WTC11 (cell line): ENCODE data around the gene DLX1. TPM values are rescaled to one million over a fixed set of nuclear protein-coding genes. Genes with fewer than 3 reads are reported as not detected.

Source experiments
- ATAC-seq: fragments of 200-7000 bp; cut with Tn5 transposase; 2 replicates; pipeline ENCODE4 v1.10.0; 2021; ENCODE audit warnings: mild to moderate bottlenecking, moderate library complexity
- CTCF ChIA-PET: fragments of 300-600 bp; sonication (Branson Sonifier 250); formaldehyde crosslinking; loops from one replicate; lab custom pipeline; 2021; ENCODE audit warnings: antibody characterized with exemption; lab: Charles Lee
- POLR2A ChIA-PET: fragments of 350-600 bp; sonication (Branson Sonifier 250); formaldehyde crosslinking; loops from one replicate; lab custom pipeline; 2021; ENCODE audit warnings: antibody characterized with exemption; lab: Charles Lee
- DNase-seq: peaks from one replicate; pipeline ENCODE4 v3.0.0; 2021; ENCODE audit warnings: low spot score
- H3K27ac Mint-ChIP-seq: 2 replicates; pipeline ENCODE4 v1.8.0; 2021; ENCODE audit warnings: mixed read lengths
- H3K27me3 Mint-ChIP-seq: 2 replicates; pipeline ENCODE4 v1.8.0; 2021; ENCODE audit warnings: low read depth, mild to moderate bottlenecking, moderate library complexity, mixed read lengths
- H3K36me3 Mint-ChIP-seq: 2 replicates; pipeline ENCODE4 v1.8.0; 2021; ENCODE audit warnings: mixed read lengths
- H3K4me1 Mint-ChIP-seq: 2 replicates; pipeline ENCODE4 v1.8.0; 2022; ENCODE audit warnings: mixed read lengths
- H3K4me3 Mint-ChIP-seq: 2 replicates; pipeline ENCODE4 v1.8.0; 2021; ENCODE audit warnings: mild to moderate bottlenecking, moderate library complexity, mixed read lengths
- H3K9me3 Mint-ChIP-seq: 2 replicates; pipeline ENCODE4 v1.8.0; 2021; ENCODE audit warnings: mixed read lengths
- ATF1 ChIP-seq: sonication (generic); formaldehyde crosslinking; IDR thresholded peaks from 2 replicates; pipeline ENCODE4 v1.8.1; 2023; ENCODE audit warnings: mild to moderate bottlenecking, moderate library complexity, missing genetic modification reagents
- CTCF ChIP-seq: fragments of 200-600 bp; IDR thresholded peaks from 2 replicates; pipeline ENCODE4 v1.8.0; 2022; ENCODE audit warnings: antibody characterized with exemption
- E2F5 ChIP-seq: sonication (generic); formaldehyde crosslinking; IDR thresholded peaks from 2 replicates; pipeline ENCODE4 v1.8.1; 2022; ENCODE audit warnings: mild to moderate bottlenecking, moderate library complexity, missing genetic modification reagents
- FOXP4 ChIP-seq: sonication (generic); formaldehyde crosslinking; IDR thresholded peaks from 2 replicates; pipeline ENCODE4 v1.8.0; 2022; ENCODE audit warnings: mild to moderate bottlenecking, missing genetic modification reagents
- HMGXB4 ChIP-seq: sonication (generic); formaldehyde crosslinking; IDR thresholded peaks from 2 replicates; pipeline ENCODE4 v1.8.1; 2023; ENCODE audit warnings: mild to moderate bottlenecking, moderate library complexity, missing genetic modification reagents
- MXD4 ChIP-seq: fragments of 250-450 bp; sonication (Bioruptor Pico); IDR thresholded peaks from 2 replicates; pipeline ENCODE4 v1.8.0; 2021; ENCODE audit warnings: mild to moderate bottlenecking, moderate library complexity, borderline replicate concordance
- TEAD1 ChIP-seq: sonication (generic); formaldehyde crosslinking; IDR thresholded peaks from 2 replicates; pipeline ENCODE4 v1.8.0; 2022; ENCODE audit warnings: mild to moderate bottlenecking, missing genetic modification reagents
- ZBTB43 ChIP-seq: sonication (generic); formaldehyde crosslinking; IDR thresholded peaks from 2 replicates; pipeline ENCODE4 v1.8.1; 2023; ENCODE audit warnings: mild to moderate bottlenecking, missing genetic modification reagents
- ZNF219 ChIP-seq: sonication (generic); formaldehyde crosslinking; IDR thresholded peaks from 2 replicates; pipeline ENCODE4 v1.8.0; 2023; ENCODE audit warnings: missing genetic modification reagents, mild to moderate bottlenecking, borderline replicate concordance
- ZNF263 ChIP-seq: sonication (generic); formaldehyde crosslinking; IDR thresholded peaks from 2 replicates; pipeline ENCODE4 v1.8.1; 2022; ENCODE audit warnings: low read depth, mild to moderate bottlenecking, moderate library complexity, missing genetic modification reagents
- ZNF317 ChIP-seq: sonication (generic); formaldehyde crosslinking; IDR thresholded peaks from 2 replicates; pipeline ENCODE4 v1.8.1; 2023; ENCODE audit warnings: low read depth, mild to moderate bottlenecking, moderate library complexity, missing genetic modification reagents, borderline replicate concordance
- ZNF532 ChIP-seq: fragments of 250-450 bp; sonication (Bioruptor Pico); IDR thresholded peaks from 2 replicates; pipeline ENCODE4 v1.9.0; 2021; ENCODE audit warnings: mild to moderate bottlenecking, borderline replicate concordance
- ZSCAN18 ChIP-seq: fragments of 250-450 bp; sonication (Bioruptor Pico); IDR thresholded peaks from 2 replicates; pipeline ENCODE4 v2.1.2; 2022; ENCODE audit warnings: mild to moderate bottlenecking, moderate library complexity
- total RNA-seq: library from RNA; stranded (reverse); gene quantifications from 3 replicates; pipeline ENCODE4 v1.2.3, GENCODE V29; 2021

DLX1 gene
- total RNA-seq, 1 experiment from 2014 or later: not detected

GRCh38 chr2:172108587-172108930 is 23.3 kb downstream of the DLX1 start (continued):
- TF ChIP-seq ZNF532 (no peak), FOXP4 (CRISPR knock-in tag) (no peak), CTCF (no peak), TEAD1 (no peak), ZNF219 (no peak)
- TF ChIP-seq, all 79 proteins: peak for 0

- no peak for ATAC-seq
- peak overlapping the region; percentile 58 for H3K4me3 Mint-ChIP-seq
- no peak for TF ChIP-seq MXD4 (CRISPR knock-in tag)
- TF ChIP-seq ZBTB43 (CRISPR knock-in tag): no peak
- no peak for TF ChIP-seq ZNF532
- TF ChIP-seq ATF1 (CRISPR knock-in tag): no peak
- TF ChIP-seq ZSCAN18 (CRISPR knock-in tag): no peak
- no peak for TF ChIP-seq ZNF263 (CRISPR knock-in tag)
- TF ChIP-seq ZNF317 (CRISPR knock-in tag): no peak
- no peak for TF ChIP-seq E2F5 (CRISPR knock-in tag)
- no peak for TF ChIP-seq HMGXB4
- H3K27ac Mint-ChIP-seq: no peak overlapping the region
- ChIA-PET CTCF (interaction anchor here (0.9 to 6.4 kb wide), 6 partner anchors 13 to 536 kb away, joined by 3 to 56 read pairs (median 5); no protein-coding TSS in a partner anchor), POLR2A (no interaction called here)
- H3K27me3 Mint-ChIP-seq: peaks cover 78% of the 10 kb centered on the region
- DNase-seq: no peak
- peaks cover 29% of the 10 kb centered on the region for H3K4me1 Mint-ChIP-seq
- no peaks in the 10 kb centered on the region for H3K36me3 Mint-ChIP-seq
- no peaks in the 10 kb centered on the region for H3K9me3 Mint-ChIP-seq
Observed at GRCh38 chr2:172109256-172109987, 24.1 kb downstream of the DLX1 start.
